Ectodermal cell (in vitro differentiated cells): ENCODE data around the gene PTH2R.
"Not testable (repeated sequence)": the region's sequence is repeated elsewhere in the genome, so short reads cannot be mapped to it uniquely, and the experiment has no call there.

Source experiments
- H3K27ac ChIP-seq: 2 replicates; pipeline ENCODE4 v1.7.0; 2013; ENCODE audit warnings: mild to moderate bottlenecking, low read depth, low read length; ENCODE audit not compliant: insufficient read depth, poor library complexity, severe bottlenecking
- H3K27me3 ChIP-seq: 2 replicates; pipeline ENCODE4 v1.7.0; 2013; ENCODE audit warnings: mild to moderate bottlenecking, low read length; ENCODE audit not compliant: insufficient read depth, control insufficient read depth, poor library complexity, severe bottlenecking
- H3K36me3 ChIP-seq: one replicate; pipeline ENCODE4 v1.7.0; 2013; ENCODE audit warnings: low read length; ENCODE audit not compliant: control insufficient read depth, insufficient read depth
- H3K4me1 ChIP-seq: one replicate; pipeline ENCODE4 v1.7.0; 2013; ENCODE audit warnings: low read length; ENCODE audit not compliant: control insufficient read depth, insufficient read depth
- H3K4me3 ChIP-seq: 2 replicates; pipeline ENCODE4 v1.7.0; 2013; ENCODE audit warnings: low read depth, low read length, control low read depth; ENCODE audit not compliant: insufficient read depth
- H3K9me3 ChIP-seq: 2 replicates; pipeline ENCODE4 v1.7.0; 2013; ENCODE audit warnings: mild to moderate bottlenecking, low read length, moderate library complexity; ENCODE audit not compliant: control insufficient read depth
- WGBS, 2 experiments: methylation state at CpG; one replicate each; pipeline ENCODE4 v1.1.7; 2013; ENCODE audit warnings: missing lambda C conversion rate in 2 of 2; 5-methylcytosine and 5-hydroxymethylcytosine counted together

PTH2R gene

GRCh38 chr2:208369091-208369490 lies 37.5 kb upstream of the PTH2R start:
- WGBS, 2 experiments = 93 to 94% methylated on average over 2 of the region's 2 CpGs
- H3K9me3 ChIP-seq = no peaks in the 10 kb centered on the region
- H3K36me3 ChIP-seq = no peaks in the 10 kb centered on the region
- no peak overlapping the region for H3K4me3 ChIP-seq
- no peaks in the 10 kb centered on the region for H3K4me1 ChIP-seq
- no peak overlapping the region for H3K27ac ChIP-seq
- no peaks in the 10 kb centered on the region for H3K27me3 ChIP-seq

GRCh38 chr2:208370881-208371633 lies 35.5 kb upstream of the PTH2R start:
- no peaks in the 10 kb centered on the region for H3K4me1 ChIP-seq
- WGBS, 2 experiments = 95 to 97% methylated on average over 8 of the region's 8 CpGs
- H3K36me3 ChIP-seq = no peaks in the 10 kb centered on the region
- H3K27ac ChIP-seq = no peak overlapping the region
- no peaks in the 10 kb centered on the region for H3K9me3 ChIP-seq
- H3K4me3 ChIP-seq = no peak overlapping the region
- no peaks in the 10 kb centered on the region for H3K27me3 ChIP-seq

- Histone ChIP-seq H3K4me1 (no peaks in the 10 kb centered on the region), H3K9me3 (no peaks in the 10 kb centered on the region), H3K36me3 (no peaks in the 10 kb centered on the region), H3K4me3 (no peak overlapping the region), H3K27me3 (no peaks in the 10 kb centered on the region), H3K27ac (no peak overlapping the region)
- 55 to 56% methylated on average over 1 of the region's 1 CpG for WGBS, 2 experiments
Measured at GRCh38 chr2:208371634-208371935, 35.0 kb upstream of the PTH2R start.

DNA sequence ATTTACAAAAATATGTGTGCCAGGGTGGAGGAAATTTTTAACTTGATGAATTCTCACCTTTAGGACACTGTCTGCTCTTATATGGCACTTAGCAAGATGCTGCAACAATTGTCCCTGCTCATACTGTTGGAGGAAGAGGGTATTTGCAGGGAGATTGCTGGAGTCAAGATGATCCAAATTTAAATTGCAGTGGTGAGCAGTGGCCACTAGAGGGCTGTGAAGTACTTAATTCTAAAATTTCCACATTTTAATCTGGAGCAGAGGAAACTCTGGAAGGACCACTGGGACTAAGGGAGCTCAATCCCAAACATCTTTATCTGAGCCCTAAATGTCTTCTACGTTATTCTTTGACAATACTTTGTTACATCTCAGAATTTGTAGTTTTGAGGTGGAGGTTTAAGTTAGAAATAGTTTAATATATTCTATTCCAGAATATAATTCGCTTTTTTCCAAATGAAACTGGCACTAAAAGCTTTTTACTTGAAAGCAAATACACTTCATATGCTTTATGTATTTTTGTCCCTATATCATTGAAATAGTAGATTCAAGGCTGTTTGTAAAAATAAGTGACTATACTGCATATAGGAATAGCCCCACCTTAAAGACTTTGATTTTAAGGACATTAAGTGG lies 33.0 kb upstream of the PTH2R start:
- no peaks in the 10 kb centered on the region for H3K27me3 ChIP-seq
- no peaks in the 10 kb centered on the region for H3K4me1 ChIP-seq
- H3K27ac ChIP-seq = no peak overlapping the region
- no CpG with 5 or more reads among the region's 2 CpGs for whole genome bisulfite sequencing, 2 experiments
- H3K9me3 ChIP-seq = peaks cover 2% of the 10 kb centered on the region
- H3K36me3 ChIP-seq = no peaks in the 10 kb centered on the region
- H3K4me3 ChIP-seq = no peak overlapping the region

GRCh38 chr2:208375491-208376068 lies 31.0 kb upstream of the PTH2R start:
- no peak overlapping the region for H3K4me3 ChIP-seq
- H3K27ac ChIP-seq = peak overlapping the region; percentile 8
- H3K4me1 ChIP-seq = no peaks in the 10 kb centered on the region
- H3K27me3 ChIP-seq = no peaks in the 10 kb centered on the region
- no peaks in the 10 kb centered on the region for H3K36me3 ChIP-seq
- WGBS, 2 experiments = 40 to 55% methylated on average over 1 of the region's 1 CpG
- H3K9me3 ChIP-seq = peaks cover 2% of the 10 kb centered on the region

DNA sequence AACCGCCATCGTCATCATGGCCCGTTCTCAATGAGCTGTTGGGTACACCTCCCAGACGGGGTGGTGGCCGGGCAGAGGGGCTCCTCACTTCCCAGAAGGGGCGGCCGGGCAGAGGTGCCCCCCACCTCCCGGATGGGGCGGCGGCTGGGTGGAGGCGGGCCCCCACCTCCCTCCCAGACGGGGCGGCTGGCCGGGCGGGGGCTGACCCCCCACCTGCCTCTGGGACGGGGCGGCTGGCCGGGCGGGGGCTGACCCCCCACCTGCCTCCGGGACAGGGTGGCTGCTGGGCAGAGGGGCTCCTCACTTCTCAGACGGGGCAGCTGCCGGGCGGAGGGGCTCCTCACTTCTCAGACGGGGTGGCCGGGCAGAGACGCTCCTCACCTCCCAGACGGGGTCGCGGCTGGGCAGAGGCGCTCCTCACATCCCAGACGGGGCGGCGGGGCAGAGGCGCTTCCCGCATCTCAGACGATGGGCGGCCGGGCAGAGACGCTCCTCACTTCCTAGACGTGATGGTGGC lies 29.2 kb upstream of the PTH2R start:
- H3K36me3 ChIP-seq, H3K4me1 ChIP-seq, H3K4me3 ChIP-seq, H3K27me3 ChIP-seq, H3K9me3 ChIP-seq, H3K27ac ChIP-seq: not testable (repeated sequence)
- 80 to 84% methylated on average over 29 to 30 of the region's 40 CpGs for WGBS, 2 experiments

- Histone ChIP-seq H3K36me3 (no peaks in the 10 kb centered on the region), H3K27me3 (no peaks in the 10 kb centered on the region), H3K4me1 (no peaks in the 10 kb centered on the region), H3K27ac (no peak overlapping the region), H3K9me3 (peaks cover 2% of the 10 kb centered on the region), H3K4me3 (no peak overlapping the region)
- 84 to 96% methylated on average over 3 of the region's 3 CpGs for WGBS, 2 experiments
Measured at GRCh38 chr2:208379192-208379591, 27.4 kb upstream of the PTH2R start.

DNA sequence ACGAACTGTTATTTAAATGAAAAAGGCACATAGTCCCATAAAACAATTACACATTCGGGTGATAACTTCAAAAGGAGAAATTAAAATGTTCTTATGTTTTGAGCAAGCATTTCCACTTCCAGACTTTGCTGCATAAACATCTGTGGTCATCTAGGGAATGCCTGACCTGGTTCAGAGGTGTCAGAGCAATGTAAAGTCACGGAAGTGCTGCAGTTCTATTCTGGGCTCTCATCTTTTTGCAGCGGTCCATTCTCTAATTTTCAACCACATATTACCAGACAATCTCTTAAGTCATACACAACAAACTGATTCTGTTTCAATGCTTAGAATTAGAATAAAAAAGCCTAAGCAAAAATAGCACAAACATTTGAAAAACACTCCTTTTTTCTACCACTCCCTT lies 22.0 kb upstream of the PTH2R start:
- 96 to 98% methylated on average over 3 to 4 of the region's 4 CpGs for WGBS, 2 experiments
- Histone ChIP-seq H3K4me1 (no peaks in the 10 kb centered on the region), H3K4me3 (no peak overlapping the region), H3K36me3 (no peaks in the 10 kb centered on the region), H3K27me3 (no peaks in the 10 kb centered on the region), H3K27ac (no peak overlapping the region), H3K9me3 (no peaks in the 10 kb centered on the region)

GRCh38 chr2:208386541-208386940 lies 20.1 kb upstream of the PTH2R start:
- no peak overlapping the region for H3K4me3 ChIP-seq
- WGBS, 2 experiments = 0 to 33% methylated on average over 1 to 2 of the region's 2 CpGs

DNA sequence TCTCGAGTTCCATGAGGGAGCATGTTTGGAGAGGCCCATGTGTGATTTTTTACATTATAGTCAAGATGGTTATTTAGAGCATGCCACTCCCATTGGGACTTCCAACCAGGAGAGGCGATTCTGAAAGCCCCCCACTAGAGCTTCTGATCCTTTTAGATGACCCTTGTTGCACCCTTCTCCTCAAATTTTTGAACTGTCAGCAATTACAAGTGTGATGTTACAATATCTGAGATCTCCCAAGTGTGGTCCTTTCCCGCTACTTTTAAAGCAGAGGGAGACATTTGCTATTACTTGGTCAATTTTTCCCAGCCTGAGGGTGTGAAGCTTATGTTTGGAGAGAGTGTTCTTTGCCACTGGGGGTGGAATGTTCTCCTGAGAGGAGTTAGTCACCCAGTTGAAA lies 16.7 kb upstream of the PTH2R start:
- Histone ChIP-seq H3K27me3 (no peaks in the 10 kb centered on the region), H3K36me3 (no peaks in the 10 kb centered on the region), H3K27ac (no peak overlapping the region), H3K9me3 (no peaks in the 10 kb centered on the region), H3K4me3 (no peak overlapping the region), H3K4me1 (no peaks in the 10 kb centered on the region)
- 89 to 92% methylated on average over 3 of the region's 3 CpGs for WGBS, 2 experiments

More at GRCh38 chr2:208386541-208386940, 20.1 kb upstream of the PTH2R start:
- Histone ChIP-seq H3K9me3 (no peaks in the 10 kb centered on the region), H3K36me3 (no peaks in the 10 kb centered on the region), H3K27ac (no peak overlapping the region), H3K27me3 (no peaks in the 10 kb centered on the region), H3K4me1 (no peaks in the 10 kb centered on the region)
